Activated T-helper 1 cell treated with Interleukin-2 at 50 U/mL for 16 hours (primary cell): Measurements from ENCODE around the gene DYRK2.
A peak's percentile ranks its signal among the peaks of the same experiment; 100 is the strongest.

ENCODE experiments used
- DNase-seq: peaks from one replicate; pipeline ENCODE4 v3.0.0-alpha.2; 2020; ENCODE audit warnings: low read depth

DYRK2 gene

DNA sequence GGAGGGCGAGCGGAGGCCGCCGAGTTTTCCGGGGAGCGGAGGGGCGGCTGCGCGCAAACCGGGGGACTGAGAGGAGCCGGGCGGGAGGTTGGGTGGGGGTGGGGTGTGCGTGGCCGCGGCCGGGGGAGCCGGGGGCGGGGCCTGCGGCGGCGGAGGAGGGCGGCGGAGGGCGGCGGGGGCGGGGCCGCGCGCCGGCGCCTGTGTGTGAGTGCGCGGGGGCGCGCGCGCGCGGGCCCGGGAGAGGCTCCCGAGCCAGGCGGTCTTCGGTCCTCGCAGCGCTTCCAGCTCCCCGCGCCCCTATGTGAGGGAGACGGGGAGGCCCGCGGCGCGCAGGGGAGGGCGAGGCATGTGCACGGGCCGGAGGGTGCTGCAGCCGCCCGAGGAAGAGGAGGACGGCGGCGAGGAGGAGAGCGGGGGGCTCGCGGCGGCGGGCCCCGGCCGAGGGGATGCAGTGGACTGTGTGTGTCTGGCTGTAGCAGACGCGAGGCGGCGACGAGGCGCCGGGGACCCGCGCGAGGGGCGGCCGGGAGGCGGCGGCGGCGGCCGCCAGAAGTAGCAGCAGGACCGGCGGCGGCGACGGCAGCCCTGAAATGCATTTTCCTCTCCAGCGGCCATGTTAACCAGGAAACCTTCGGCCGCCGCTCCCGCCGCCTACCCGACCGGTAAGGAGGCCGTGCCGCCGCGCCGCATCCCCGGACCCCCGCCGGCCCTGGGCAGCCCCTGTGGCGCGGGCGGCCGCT is at the start of gene DYRK2:
Gene DYRK2, plus strand, starts transcription at position 225 of the 740 bp plus-strand sequence. Its CDS starts 389 bp downstream, at position 614.
- DNase-seq, result peak; percentile 74

DNA sequence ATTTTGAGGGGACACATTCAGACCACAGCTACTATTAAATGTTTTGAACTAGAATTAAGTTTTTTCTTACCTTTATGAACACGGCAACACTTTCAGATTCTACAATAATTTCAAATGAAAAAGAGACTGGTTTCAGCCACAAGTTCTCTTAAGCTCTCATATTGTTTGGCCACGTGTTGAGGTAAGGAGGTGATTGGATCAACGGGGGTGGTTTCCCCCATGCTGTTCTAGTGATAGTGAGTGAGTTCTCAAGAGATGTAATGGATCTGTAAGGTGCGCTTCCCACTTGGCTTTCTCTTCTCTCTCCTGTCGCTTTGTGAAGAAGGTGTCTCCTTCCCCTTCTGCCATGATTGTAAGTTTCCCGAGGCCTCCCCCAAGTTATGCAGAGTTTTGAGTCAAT is 48.9 kb upstream of the DYRK2 start:
- no peak for DNase-seq

GRCh38 chr12:67601126-67601525 is 47.4 kb upstream of the DYRK2 start:
- DNase-seq, result no peak

DNA sequence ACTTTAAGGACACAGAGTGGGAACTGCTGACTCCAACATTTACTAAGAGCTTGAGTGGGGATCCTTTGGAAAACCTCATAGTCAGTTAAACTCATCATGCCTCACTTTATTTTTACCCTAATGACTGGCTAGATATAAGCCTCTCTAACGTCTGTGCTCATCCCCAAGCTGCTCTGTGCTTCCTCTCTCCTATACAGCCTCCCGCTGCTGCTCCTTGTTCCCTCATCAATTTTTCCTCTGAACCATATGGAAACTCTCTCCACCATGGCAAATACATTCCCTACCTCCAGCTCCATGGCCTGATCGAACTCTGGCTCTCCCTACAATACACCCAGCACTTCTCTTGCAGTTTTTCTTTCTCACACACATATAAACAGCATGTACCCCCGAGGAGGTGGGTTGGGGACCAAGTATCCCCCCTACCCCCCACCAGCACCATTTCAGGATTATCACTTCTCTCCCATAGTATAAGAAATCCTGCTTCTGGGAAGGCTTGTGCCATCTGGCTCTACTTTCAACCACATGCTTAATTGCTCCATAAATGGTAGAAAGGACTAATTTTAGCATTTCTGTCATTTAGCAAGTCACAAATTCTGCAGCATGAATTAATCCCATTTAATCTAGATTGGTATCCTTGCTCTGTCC is 39.2 kb upstream of the DYRK2 start:
- DNase-seq, result no peak

- no peak for DNase-seq
These were observed 35.5 kb upstream of the DYRK2 start for GRCh38 chr12:67613040-67613439.

GRCh38 chr12:67617629-67618028 is 30.9 kb upstream of the DYRK2 start:
- DNase-seq, result no peak

- no peak for DNase-seq
These were observed 30.2 kb upstream of the DYRK2 start for GRCh38 chr12:67618303-67618702.

GRCh38 chr12:67621112-67621511 is 27.4 kb upstream of the DYRK2 start:
- DNase-seq, result no peak

- DNase-seq, result no peak
These were observed 26.6 kb upstream of the DYRK2 start for GRCh38 chr12:67621926-67622325.

GRCh38 chr12:67623259-67623658 is 25.3 kb upstream of the DYRK2 start:
- no peak for DNase-seq

- no peak for DNase-seq
These were observed 24.2 kb upstream of the DYRK2 start for GRCh38 chr12:67624355-67624754.

GRCh38 chr12:67625004-67625403 is 23.5 kb upstream of the DYRK2 start:
- no peak for DNase-seq

- no peak for DNase-seq
These were observed 22.4 kb upstream of the DYRK2 start for GRCh38 chr12:67626156-67626555.

GRCh38 chr12:67630373-67631088 is 18.0 kb upstream of the DYRK2 start:
- DNase-seq, result peak; percentile 81

- DNase-seq, result no peak
These were observed 16.5 kb upstream of the DYRK2 start for GRCh38 chr12:67632005-67632404.

GRCh38 chr12:67633024-67633610 is 15.4 kb upstream of the DYRK2 start:
- no peak for DNase-seq

GRCh38 chr12:67633708-67634107 is 14.8 kb upstream of the DYRK2 start:
- DNase-seq, result no peak

DNA sequence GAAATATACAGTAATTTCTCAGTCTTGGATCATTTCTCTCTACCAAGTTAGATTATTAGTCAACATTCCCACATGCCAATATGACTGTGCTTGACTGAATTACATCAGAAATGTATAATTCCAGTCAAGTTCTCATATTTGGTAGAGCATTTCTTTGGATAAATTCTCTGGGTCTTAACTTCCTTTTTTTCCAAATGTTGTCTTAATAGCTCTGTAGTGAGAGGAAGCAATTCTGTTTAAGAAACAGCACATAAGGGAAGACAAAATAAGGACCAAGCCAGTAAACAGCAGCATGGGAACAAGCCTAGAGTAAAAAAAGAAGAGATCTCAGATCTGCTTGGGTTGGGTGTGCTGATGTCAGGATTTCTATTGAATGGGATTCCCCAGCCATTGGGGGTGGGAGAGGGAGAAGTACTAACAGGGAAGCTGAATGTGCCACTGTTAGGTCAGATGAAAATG is 14.2 kb upstream of the DYRK2 start:
- DNase-seq, result no peak

DNA sequence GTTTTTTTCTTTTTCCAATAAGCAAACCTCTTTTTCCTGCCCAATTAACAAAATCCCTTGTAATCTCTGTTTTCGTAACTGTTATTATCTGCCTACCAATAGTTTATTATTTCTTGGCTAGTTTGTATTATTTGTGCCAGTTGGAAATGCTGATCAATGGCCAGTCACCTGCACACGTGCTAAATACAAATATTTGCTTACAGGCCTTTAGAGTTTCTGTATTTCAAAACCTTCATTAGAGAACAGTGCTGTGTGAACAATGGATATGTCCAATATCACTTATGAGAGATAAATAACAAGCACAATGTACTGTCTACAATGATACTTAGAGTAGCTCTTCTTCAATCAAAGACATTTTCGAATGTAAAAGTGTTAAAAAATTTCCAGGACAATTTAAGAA is 10.8 kb upstream of the DYRK2 start:
- no peak for DNase-seq

GRCh38 chr12:67638694-67639093 is 9.9 kb upstream of the DYRK2 start:
- no peak for DNase-seq

DNA sequence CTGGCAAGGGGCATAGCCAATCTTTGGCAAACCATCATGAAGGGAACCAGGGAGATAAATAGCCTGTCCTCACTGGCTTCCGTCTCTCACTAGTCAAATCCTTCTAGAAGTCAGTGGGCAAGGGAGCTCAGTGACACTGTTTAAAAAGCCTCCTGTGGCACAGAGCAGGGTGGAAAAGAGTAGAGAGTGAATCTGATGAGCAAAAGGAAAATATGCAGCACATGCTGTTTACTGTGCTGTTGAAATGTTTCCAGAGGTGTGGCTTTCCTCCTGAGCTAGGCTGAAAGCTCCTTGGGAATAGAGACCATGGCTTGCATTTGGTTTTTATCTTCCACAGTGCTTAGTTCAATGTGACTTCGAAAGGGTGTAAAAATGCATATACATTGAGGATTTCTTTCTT is 7.7 kb upstream of the DYRK2 start:
- DNase-seq, result no peak

GRCh38 chr12:67645126-67645525 is 3.4 kb upstream of the DYRK2 start:
- DNase-seq, result no peak

GRCh38 chr12:67645601-67646000 is 2.9 kb upstream of the DYRK2 start:
- DNase-seq, result no peak
